Skeletal muscle satellite cell (primary cell): ENCODE results near the gene ATOH1.

Source experiments
- H3K27me3 ChIP-seq: 2 replicates; pipeline ENCODE4 v1.7.0; 2013; ENCODE audit warnings: low read length; ENCODE audit not compliant: control insufficient read depth, insufficient read depth
- H3K36me3 ChIP-seq: 2 replicates; pipeline ENCODE4 v1.7.0; 2013; ENCODE audit warnings: mild to moderate bottlenecking, control low read depth, low read length; ENCODE audit not compliant: insufficient read depth
- H3K4me1 ChIP-seq: 2 replicates; pipeline ENCODE4 v1.7.0; 2013; ENCODE audit warnings: low read length; ENCODE audit not compliant: control insufficient read depth, insufficient read depth
- H3K4me2 ChIP-seq: 2 replicates; pipeline ENCODE4 v1.7.0; 2013; ENCODE audit warnings: mild to moderate bottlenecking, low read length
- H3K4me3 ChIP-seq: 2 replicates; pipeline ENCODE4 v1.7.0; 2013; ENCODE audit warnings: low read length
- H3K9ac ChIP-seq: 2 replicates; pipeline ENCODE4 v1.7.0; 2013; ENCODE audit warnings: mild to moderate bottlenecking, low read depth, low read length, moderate library complexity
- H3K9me3 ChIP-seq: replicated peaks from 2 replicates; pipeline ENCODE4 v1.7.0; 2013; ENCODE audit warnings: mild to moderate bottlenecking, control low read depth, low read length

ATOH1 gene

DNA sequence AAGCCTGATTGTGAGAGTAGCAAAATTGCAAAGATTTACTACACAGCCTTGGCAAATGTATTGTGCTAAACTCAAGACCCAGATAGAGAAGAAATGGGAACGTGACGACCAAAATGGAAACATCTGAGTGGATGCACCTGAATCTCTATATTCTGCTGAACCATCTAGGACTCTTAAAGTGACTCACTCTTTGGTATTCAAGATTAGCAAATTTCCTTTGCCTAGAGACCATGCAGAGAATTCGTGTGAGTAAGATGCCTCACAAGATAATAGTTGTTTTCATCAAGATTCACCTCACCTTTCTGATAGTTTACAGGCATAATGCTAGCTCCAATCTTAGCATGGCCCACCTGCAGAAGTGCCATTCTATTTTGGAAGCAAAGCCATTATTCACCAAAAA, 14.4 kb upstream of the ATOH1 start:
- no peaks in the 10 kb centered on the region for H3K4me1 ChIP-seq
- no peaks in the 10 kb centered on the region for H3K36me3 ChIP-seq
- no peak overlapping the region for H3K4me3 ChIP-seq
- H3K27me3 ChIP-seq = no peaks in the 10 kb centered on the region
- no peaks in the 10 kb centered on the region for H3K9me3 ChIP-seq
- no peak overlapping the region for H3K4me2 ChIP-seq
- H3K9ac ChIP-seq = no peak overlapping the region

DNA sequence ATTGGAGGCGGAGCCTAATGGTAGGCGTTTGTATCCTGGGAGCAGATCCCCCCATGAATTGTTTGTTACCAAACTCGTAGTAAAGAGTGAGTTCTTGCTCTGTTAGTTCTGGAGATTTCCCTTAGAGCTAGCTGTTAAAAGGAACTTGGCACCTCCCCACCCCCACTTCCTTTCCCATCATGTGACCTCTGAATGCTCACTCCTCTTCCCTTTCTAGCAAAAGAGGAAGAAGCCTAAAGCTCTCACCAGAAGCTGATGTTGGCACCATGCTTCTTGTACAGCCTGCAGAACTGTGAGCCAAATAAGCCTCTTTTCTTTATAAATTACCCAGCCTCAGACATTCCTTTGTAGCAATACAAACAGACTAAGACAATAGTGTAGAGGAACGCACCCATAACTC, 13.8 kb upstream of the ATOH1 start:
- Histone ChIP-seq H3K9ac (no peak overlapping the region), H3K9me3 (no peaks in the 10 kb centered on the region), H3K4me2 (no peak overlapping the region), H3K4me1 (no peaks in the 10 kb centered on the region), H3K4me3 (no peak overlapping the region), H3K27me3 (no peaks in the 10 kb centered on the region), H3K36me3 (no peaks in the 10 kb centered on the region)

DNA sequence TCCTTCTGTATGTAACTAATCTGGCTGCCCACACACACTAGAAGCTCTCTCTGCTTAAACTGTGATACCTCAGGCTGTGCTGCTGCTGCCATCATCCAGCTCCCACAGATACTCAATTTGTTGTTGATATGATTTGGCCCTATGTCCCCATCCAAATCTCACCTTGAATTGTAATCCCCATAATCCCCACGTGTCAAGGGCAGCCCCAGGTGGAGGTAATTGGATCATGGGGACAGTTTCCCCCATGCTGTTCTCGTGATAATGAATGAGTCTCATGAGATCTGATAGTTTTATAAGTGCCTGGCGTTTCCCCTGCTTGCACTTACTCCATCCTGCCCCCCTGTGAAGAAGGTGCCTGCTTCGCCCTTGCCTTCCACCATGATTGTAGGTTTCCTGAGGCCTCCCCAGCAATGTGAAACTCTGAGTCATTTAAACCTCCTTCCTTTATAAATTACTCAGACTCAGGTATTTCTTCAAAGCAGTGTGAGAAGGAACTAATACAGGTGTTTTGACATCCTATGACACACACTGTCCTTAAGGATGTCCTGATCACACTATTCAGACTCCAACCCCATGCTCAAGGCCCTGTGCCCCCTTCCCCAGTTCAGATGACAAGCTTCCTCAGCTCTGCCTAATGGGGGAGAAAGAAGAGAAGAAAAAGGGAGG, 2.9 kb upstream of the ATOH1 start:
- H3K9ac ChIP-seq = no peak overlapping the region
- no peak overlapping the region for H3K4me2 ChIP-seq
- no peak overlapping the region for H3K4me3 ChIP-seq
- no peaks in the 10 kb centered on the region for H3K36me3 ChIP-seq
- H3K9me3 ChIP-seq = no peaks in the 10 kb centered on the region
- no peaks in the 10 kb centered on the region for H3K4me1 ChIP-seq
- H3K27me3 ChIP-seq = peaks cover 42% of the 10 kb centered on the region

DNA sequence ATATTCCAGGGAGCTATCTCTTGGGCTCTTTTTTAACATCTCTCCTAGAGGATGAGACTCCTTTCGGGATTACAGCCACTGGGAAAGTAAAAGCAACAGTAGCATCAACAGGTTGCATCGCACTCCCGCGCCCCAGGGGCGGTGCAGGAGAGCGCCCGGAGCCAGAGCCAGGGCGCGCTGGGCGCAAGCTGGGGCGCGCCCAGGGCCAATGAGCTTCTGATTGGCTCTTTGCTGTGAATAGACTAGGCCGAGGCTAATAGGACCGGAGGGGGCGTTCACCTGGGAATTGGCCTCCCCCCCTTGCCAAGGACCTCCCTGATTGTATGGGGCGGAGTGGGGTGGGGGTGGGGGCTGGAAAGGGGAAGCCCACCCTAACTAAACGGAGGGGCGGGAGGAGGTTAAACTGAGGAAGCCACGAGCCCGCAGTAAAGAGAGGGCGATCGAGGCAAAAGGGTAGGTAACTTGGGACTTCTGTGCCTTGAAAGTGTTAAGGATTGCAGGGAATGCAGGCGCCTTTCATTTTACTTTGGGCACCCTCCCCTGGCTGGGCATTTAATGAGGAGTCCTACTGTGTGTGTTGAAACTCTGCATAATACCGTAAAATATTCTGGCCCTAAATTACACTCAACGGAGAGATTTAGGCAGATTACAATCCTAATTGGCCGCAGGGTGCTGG, 1.1 kb upstream of the ATOH1 start:
- no peaks in the 10 kb centered on the region for H3K4me1 ChIP-seq
- H3K4me2 ChIP-seq = no peak overlapping the region
- no peak overlapping the region for H3K9ac ChIP-seq
- H3K36me3 ChIP-seq = no peaks in the 10 kb centered on the region
- no peak overlapping the region for H3K4me3 ChIP-seq
- peaks cover 59% of the 10 kb centered on the region for H3K27me3 ChIP-seq
- no peaks in the 10 kb centered on the region for H3K9me3 ChIP-seq

DNA sequence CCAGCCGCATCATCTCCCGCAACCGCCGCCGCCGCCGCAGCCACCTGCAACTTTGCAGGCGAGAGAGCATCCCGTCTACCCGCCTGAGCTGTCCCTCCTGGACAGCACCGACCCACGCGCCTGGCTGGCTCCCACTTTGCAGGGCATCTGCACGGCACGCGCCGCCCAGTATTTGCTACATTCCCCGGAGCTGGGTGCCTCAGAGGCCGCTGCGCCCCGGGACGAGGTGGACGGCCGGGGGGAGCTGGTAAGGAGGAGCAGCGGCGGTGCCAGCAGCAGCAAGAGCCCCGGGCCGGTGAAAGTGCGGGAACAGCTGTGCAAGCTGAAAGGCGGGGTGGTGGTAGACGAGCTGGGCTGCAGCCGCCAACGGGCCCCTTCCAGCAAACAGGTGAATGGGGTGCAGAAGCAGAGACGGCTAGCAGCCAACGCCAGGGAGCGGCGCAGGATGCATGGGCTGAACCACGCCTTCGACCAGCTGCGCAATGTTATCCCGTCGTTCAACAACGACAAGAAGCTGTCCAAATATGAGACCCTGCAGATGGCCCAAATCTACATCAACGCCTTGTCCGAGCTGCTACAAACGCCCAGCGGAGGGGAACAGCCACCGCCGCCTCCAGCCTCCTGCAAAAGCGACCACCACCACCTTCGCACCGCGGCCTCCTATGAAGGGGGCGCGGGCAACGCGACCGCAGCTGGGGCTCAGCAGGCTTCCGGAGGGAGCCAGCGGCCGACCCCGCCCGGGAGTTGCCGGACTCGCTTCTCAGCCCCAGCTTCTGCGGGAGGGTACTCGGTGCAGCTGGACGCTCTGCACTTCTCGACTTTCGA, 654 bp downstream of the ATOH1 start:
- Histone ChIP-seq H3K9me3 (no peaks in the 10 kb centered on the region), H3K9ac (no peak overlapping the region)

DNA sequence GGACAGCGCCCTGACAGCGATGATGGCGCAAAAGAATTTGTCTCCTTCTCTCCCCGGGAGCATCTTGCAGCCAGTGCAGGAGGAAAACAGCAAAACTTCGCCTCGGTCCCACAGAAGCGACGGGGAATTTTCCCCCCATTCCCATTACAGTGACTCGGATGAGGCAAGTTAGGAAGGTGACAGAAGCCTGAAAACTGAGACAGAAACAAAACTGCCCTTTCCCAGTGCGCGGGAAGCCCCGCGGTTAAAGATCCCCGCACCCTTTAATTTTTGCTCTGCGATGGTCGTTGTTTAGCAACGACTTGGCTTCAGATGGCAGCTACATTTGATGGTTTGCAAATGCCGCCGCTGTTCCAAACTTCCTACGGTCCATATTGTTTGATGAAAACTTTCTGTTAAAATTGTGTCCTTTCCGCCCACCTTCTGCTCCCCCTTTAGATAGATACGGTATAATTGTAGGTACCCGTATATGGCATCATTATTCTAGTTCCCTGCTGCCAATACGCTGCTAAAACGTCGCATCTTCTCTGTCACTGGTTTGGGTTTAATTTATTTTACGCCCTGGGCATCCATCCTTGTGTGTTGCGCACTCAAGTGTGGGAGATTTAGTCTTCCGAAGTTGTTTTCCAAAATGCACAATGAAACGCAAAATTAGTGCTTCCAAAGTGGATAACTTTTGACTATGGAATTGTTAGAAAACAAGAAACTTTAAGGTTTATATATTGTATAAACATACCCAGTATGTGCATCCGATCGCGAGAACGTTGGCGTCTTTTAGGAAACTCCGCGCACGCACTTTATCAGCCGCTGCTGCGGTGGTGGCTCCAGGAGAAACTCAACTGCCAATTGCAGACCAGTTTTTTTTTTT, 1.5 kb downstream of the ATOH1 start:
- H3K27me3 ChIP-seq = peaks cover 80% of the 10 kb centered on the region
- no peak overlapping the region for H3K4me2 ChIP-seq
- H3K4me1 ChIP-seq = no peaks in the 10 kb centered on the region
- no peak overlapping the region for H3K4me3 ChIP-seq
- no peaks in the 10 kb centered on the region for H3K9me3 ChIP-seq
- no peak overlapping the region for H3K9ac ChIP-seq
- H3K36me3 ChIP-seq = no peaks in the 10 kb centered on the region

More for the DNA sequence above, 654 bp downstream of the ATOH1 start:
- peaks cover 76% of the 10 kb centered on the region for H3K27me3 ChIP-seq
- no peak overlapping the region for H3K4me3 ChIP-seq
- peak overlapping the region; percentile 59 for H3K4me2 ChIP-seq
- no peaks in the 10 kb centered on the region for H3K36me3 ChIP-seq
- no peaks in the 10 kb centered on the region for H3K4me1 ChIP-seq

DNA sequence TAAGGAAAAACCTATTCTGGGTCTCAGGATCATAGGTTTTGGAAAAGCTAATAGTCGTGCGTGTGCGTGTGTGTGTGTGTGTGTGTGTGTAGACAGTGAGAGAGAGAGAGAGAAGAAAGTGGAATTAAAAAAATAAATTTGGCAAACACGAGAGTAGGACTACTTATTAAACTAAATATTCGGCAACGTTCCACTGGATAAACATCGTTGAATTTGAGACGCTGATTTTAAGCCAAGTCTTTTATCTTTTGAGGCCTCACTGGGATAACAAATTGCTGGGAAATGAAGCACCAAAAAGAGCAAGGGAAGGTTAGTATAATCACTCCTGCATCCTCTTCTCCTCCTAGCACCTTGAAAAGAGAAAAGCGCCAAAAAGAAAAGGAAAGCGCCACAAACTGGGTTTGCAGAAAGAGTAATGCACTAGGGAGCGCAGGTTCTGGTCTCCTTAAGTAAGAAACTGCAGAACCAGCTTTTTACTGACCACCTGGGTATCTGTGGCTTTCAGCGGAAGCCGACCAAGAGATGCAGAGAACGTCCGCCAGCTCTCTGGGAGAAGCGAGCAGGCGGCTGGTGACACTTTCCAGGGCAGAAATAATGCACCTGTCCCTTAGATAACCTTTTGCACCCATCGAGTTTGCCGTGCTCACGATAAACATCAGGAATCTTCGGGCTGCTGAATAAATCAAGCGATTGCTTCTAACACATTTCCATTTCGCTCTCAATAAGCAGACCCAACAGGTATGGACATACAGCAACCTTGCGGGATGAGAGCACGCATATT, 3.4 kb downstream of the ATOH1 start:
- H3K27me3 ChIP-seq = peaks cover 77% of the 10 kb centered on the region
- no peak overlapping the region for H3K9ac ChIP-seq
- no peaks in the 10 kb centered on the region for H3K4me1 ChIP-seq
- no peak overlapping the region for H3K4me3 ChIP-seq
- no peaks in the 10 kb centered on the region for H3K36me3 ChIP-seq
- H3K9me3 ChIP-seq = no peaks in the 10 kb centered on the region
- no peak overlapping the region for H3K4me2 ChIP-seq

DNA sequence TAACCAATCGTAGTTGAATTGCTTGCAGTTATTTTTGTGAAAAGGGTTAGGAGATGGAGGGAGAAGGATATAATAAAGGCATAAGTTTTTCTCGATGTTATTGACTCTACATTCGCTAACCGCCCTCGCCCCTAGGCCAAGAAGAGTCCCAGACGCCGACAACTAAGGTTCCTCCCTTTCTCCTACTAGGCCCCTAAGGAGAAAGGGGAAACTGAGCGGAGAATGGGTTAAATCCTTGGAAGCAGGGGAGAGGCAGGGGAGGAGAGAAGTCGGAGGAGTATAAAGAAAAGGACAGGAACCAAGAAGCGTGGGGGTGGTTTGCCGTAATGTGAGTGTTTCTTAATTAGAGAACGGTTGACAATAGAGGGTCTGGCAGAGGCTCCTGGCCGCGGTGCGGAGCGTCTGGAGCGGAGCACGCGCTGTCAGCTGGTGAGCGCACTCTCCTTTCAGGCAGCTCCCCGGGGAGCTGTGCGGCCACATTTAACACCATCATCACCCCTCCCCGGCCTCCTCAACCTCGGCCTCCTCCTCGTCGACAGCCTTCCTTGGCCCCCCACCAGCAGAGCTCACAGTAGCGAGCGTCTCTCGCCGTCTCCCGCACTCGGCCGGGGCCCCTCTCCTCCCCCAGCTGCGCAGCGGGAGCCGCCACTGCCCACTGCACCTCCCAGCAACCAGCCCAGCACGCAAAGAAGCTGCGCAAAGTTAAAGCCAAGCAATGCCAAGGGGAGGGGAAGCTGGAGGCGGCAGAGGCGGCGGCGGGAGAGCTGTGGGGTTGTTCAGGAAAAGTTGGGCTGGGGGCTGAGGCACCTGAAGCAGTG, 5.9 kb downstream of the ATOH1 start:
- Histone ChIP-seq H3K9ac (no peak overlapping the region), H3K4me2 (no peak overlapping the region), H3K4me3 (no peak overlapping the region), H3K27me3 (peaks cover 53% of the 10 kb centered on the region), H3K9me3 (no peaks in the 10 kb centered on the region), H3K36me3 (no peaks in the 10 kb centered on the region), H3K4me1 (no peaks in the 10 kb centered on the region)

DNA sequence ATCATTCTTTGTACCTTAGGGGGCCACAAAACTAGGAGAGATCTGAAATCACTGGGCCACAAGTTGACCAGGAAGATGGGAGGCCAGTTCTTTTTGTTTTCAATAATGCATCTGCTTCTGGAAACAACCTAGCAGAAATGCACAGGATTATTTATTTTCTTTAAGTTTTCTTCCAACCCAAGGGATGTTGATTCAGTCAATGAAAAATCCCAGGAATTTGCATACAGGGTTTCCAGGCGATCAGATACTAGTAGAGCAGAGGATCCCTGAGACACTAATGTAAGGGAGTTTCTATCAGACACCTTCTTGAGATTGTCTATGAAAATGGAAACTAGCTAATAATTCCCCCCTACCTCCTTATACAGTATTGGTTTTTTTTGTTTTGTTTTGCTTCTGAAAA, 7.4 kb downstream of the ATOH1 start:
- H3K4me2 ChIP-seq = no peak overlapping the region
- peaks cover 39% of the 10 kb centered on the region for H3K27me3 ChIP-seq
- no peak overlapping the region for H3K9ac ChIP-seq
- no peaks in the 10 kb centered on the region for H3K9me3 ChIP-seq
- no peak overlapping the region for H3K4me3 ChIP-seq
- H3K4me1 ChIP-seq = no peaks in the 10 kb centered on the region
- no peaks in the 10 kb centered on the region for H3K36me3 ChIP-seq

DNA sequence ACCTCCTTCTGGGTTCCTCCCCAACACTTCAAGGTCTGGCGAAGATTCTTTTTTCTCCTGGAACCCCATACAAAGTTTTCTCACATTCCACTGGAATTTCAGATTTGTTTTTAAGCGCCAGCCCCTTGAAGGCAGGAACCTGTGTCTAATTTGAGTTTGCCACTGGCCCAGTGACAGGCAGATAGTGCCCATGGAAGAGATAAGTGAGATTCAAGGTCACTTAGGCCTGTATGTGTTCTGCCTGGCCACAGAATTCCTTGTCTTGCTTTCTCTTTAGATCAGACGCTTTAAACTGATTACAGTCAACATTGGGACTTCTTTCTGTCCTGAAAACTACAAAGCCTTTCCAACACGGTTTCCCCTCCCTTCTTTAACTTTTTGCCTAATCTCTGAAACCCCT, 11.2 kb downstream of the ATOH1 start:
- H3K9me3 ChIP-seq = no peaks in the 10 kb centered on the region
- H3K9ac ChIP-seq = no peak overlapping the region
- H3K36me3 ChIP-seq = no peaks in the 10 kb centered on the region
- peaks cover 3% of the 10 kb centered on the region for H3K27me3 ChIP-seq
- no peak overlapping the region for H3K4me3 ChIP-seq
- H3K4me2 ChIP-seq = no peak overlapping the region
- no peaks in the 10 kb centered on the region for H3K4me1 ChIP-seq
